Endothelial cell of umbilical vein (primary cell): ENCODE measurements around the gene PDE11A. TPM values are rescaled to one million over a fixed set of nuclear protein-coding genes. Genes with fewer than 3 reads are reported as not detected.

ENCODE experiments used
- BruUV-seq: library from RNA; stranded (reverse); fragments of 400-500 nt; replicated peaks from 2 replicates; lab custom pipeline; 2021; lab: Mats Ljungman, UMichigan
- CTCF ChIA-PET: fragments of 300-600, 350-600 bp; sonication (Branson Sonifier 250); formaldehyde crosslinking; loops from one replicate; lab custom pipeline; 2021; ENCODE audit warnings: antibody characterized with exemption, inconsistent platforms; lab: Charles Lee
- POLR2A ChIA-PET: fragments of 300-600, 350-600 bp; sonication (Branson Sonifier 250); formaldehyde crosslinking; loops from one replicate; lab custom pipeline; 2021; ENCODE audit warnings: antibody characterized with exemption, inconsistent platforms; lab: Charles Lee
- DNase-seq: peaks from one replicate; pipeline ENCODE4 v3.0.0-alpha.2; 2011; ENCODE audit warnings: low read depth, low spot score
- FAIRE-seq: peaks from 2 replicates; lab custom pipeline; 2011; peaks lifted over from hg19 to GRCh38; lab: Jason Lieb, UNC
- H2AFZ ChIP-seq: 2 replicates; pipeline ENCODE4 v1.6.0; 2012; ENCODE audit warnings: low read depth, low read length, control low read depth, inconsistent platforms
- H3K27ac ChIP-seq: 2 replicates; pipeline ENCODE4 v1.5.1; 2011; ENCODE audit warnings: low read depth, mild to moderate bottlenecking, control low read depth, low read length, moderate library complexity; ENCODE audit not compliant: insufficient read depth
- H3K27me3 ChIP-seq, 2 experiments: 2 replicates each; pipeline versions ENCODE4 v1.6.0 to v1.6.1; 2011; ENCODE audit warnings: low read length in 2 of 2, mixed read lengths in 1 of 2; ENCODE audit not compliant: control insufficient read depth in 2 of 2, insufficient read depth in 2 of 2
- H3K36me3 ChIP-seq, 2 experiments: 2 replicates in 1 of 2; 3 replicates in 1 of 2; pipeline ENCODE4 v1.5.1; 2011; ENCODE audit warnings: low read length in 2 of 2, mild to moderate bottlenecking in 1 of 2, moderate library complexity in 1 of 2; ENCODE audit not compliant: control insufficient read depth in 2 of 2, insufficient read depth in 2 of 2; ENCODE audit errors: extremely low read depth in 1 of 2
- H3K4me1 ChIP-seq: 3 replicates; pipeline ENCODE4 v1.5.1; 2011; ENCODE audit warnings: mild to moderate bottlenecking, low read length; ENCODE audit not compliant: control insufficient read depth, insufficient read depth; ENCODE audit errors: extremely low read depth
- H3K4me2 ChIP-seq: 2 replicates; pipeline ENCODE4 v1.6.1; 2011; ENCODE audit warnings: low read length, control low read depth, mixed read lengths; ENCODE audit not compliant: insufficient read depth
- H3K4me3 ChIP-seq, 3 experiments: fragments of 200-600 bp in 1 of 3; sonication (generic), shearing (Covaris generic) in 1 of 3; replicated peaks in 1 of 3; 2 replicates each; pipeline ENCODE4 v1.5.1; 2011 to 2016; ENCODE audit warnings: control low read depth in 3 of 3, low read length in 3 of 3, mild to moderate bottlenecking in 2 of 3, inconsistent platforms in 1 of 3, low read depth in 1 of 3, moderate library complexity in 1 of 3; ENCODE audit not compliant: insufficient read depth in 1 of 3
- H3K79me2 ChIP-seq: 2 replicates; pipeline ENCODE4 v1.6.0; 2012; ENCODE audit warnings: low read length, inconsistent platforms; ENCODE audit not compliant: control insufficient read depth, insufficient read depth
- H3K9ac ChIP-seq: replicated peaks from 2 replicates; pipeline ENCODE3; 2011; ENCODE audit warnings: low read length, control low read depth; ENCODE audit not compliant: insufficient read depth; ENCODE audit errors: extremely low read depth
- H3K9me1 ChIP-seq: replicated peaks from 3 replicates; pipeline ENCODE4 v1.6.0; 2011; ENCODE audit warnings: mild to moderate bottlenecking, low read length; ENCODE audit not compliant: control insufficient read depth, insufficient read depth; ENCODE audit errors: extremely low read depth
- H3K9me3 ChIP-seq: replicated peaks from 2 replicates; pipeline ENCODE4 v1.5.1; 2012; ENCODE audit warnings: low read length, inconsistent platforms; ENCODE audit not compliant: control insufficient read depth, insufficient read depth
- H4K20me1 ChIP-seq: replicated peaks from 2 replicates; pipeline ENCODE3; 2011; ENCODE audit warnings: mild to moderate bottlenecking, low read length; ENCODE audit not compliant: control insufficient read depth, insufficient read depth; ENCODE audit errors: extremely low read depth
- EZH2 ChIP-seq: IDR thresholded peaks from 2 replicates; pipeline ENCODE4 v1.6.1; 2012; ENCODE audit warnings: borderline replicate concordance, low read depth, mild to moderate bottlenecking, moderate library complexity, low read length, inconsistent platforms; ENCODE audit not compliant: severe bottlenecking
- FOS ChIP-seq: IDR thresholded peaks from 2 replicates; pipeline ENCODE4 v1.6.1; 2011; ENCODE audit warnings: mild to moderate bottlenecking, low read length, moderate library complexity, borderline replicate concordance; ENCODE audit not compliant: insufficient read depth
- GATA2 ChIP-seq: IDR thresholded peaks from 2 replicates; pipeline ENCODE4 v1.7.0; 2011; ENCODE audit warnings: low read depth, mild to moderate bottlenecking, moderate library complexity, mixed read lengths, low read length; ENCODE audit not compliant: insufficient read length, insufficient read depth
- JUN ChIP-seq: IDR thresholded peaks from 2 replicates; pipeline ENCODE4 v1.6.1; 2011; ENCODE audit warnings: borderline replicate concordance, low read depth; ENCODE audit not compliant: insufficient read length, insufficient read depth
- MYC ChIP-seq: IDR thresholded peaks from one replicate; pipeline ENCODE4 v1.6.1; 2011; ENCODE audit warnings: mild to moderate bottlenecking, low read depth, low read length
- POLR2A ChIP-seq: IDR thresholded peaks from 2 replicates; pipeline ENCODE4 v1.6.1; 2012; ENCODE audit warnings: low read depth, mild to moderate bottlenecking, control low read depth, low read length
- POLR2AphosphoS5 ChIP-seq: IDR thresholded peaks from 2 replicates; pipeline ENCODE4 v1.6.1; 2012; ENCODE audit warnings: low read depth, mild to moderate bottlenecking, control low read depth, low read length, moderate library complexity; ENCODE audit not compliant: insufficient read depth
- dilution Hi-C: fragments of 300-500 bp; cut with MboI; formaldehyde crosslinking; loops from one replicate; pipeline ENCODE4 v1.15.0; 2019; ENCODE audit warnings: low sequenced_read_pairs; ENCODE audit not compliant: extremely low pct_ligation_motif_present
- intact Hi-C: fragments of 100-400 bp; cut with micrococcal nuclease; formaldehyde crosslinking; loops from one replicate; pipeline ENCODE4 v1.10.0; 2022
- polyA plus RNA-seq, 4 experiments: library from polyadenylated mRNA; depleted of rRNA in 3 of 4; stranded (reverse) in 3 of 4; unstranded in 1 of 4; fragments of >200 nt; gene quantifications; 2 replicates each; pipeline versions ENCODE4 v1.2.1 to v1.2.3, GENCODE V29; 2011 to 2012; ENCODE audit warnings: missing spikeins in 1 of 4
- total RNA-seq: library from RNA; stranded (reverse); gene quantifications from 2 replicates; pipeline ENCODE4 v1.2.3, GENCODE V29; 2021
- TF ChIP-seq, protein P1 (sequence below): IDR thresholded peaks from 2 replicates; pipeline ENCODE4 v1.6.1; 2011; ENCODE audit not compliant: insufficient read depth, insufficient read length
- TF ChIP-seq, protein P2 (sequence below), 2 donors: IDR thresholded peaks; 1 replicate in 1 of 2; 2 replicates in 1 of 2; pipeline ENCODE4 v1.5.1; 2011; ENCODE audit warnings: low read length in 2 of 2, mild to moderate bottlenecking in 2 of 2, moderate library complexity in 2 of 2, control low read depth in 1 of 2, inconsistent platforms in 1 of 2, low read depth in 1 of 2; ENCODE audit not compliant: insufficient read depth in 1 of 2; ENCODE audit errors: extremely low read depth in 1 of 2

The PDE11A gene
- total and polyA plus RNA-seq, 2 donors (not counting 3 experiments of a cell fraction or from before 2014, with no cell fraction given) = 0.07 to 0.51 TPM

DNA sequence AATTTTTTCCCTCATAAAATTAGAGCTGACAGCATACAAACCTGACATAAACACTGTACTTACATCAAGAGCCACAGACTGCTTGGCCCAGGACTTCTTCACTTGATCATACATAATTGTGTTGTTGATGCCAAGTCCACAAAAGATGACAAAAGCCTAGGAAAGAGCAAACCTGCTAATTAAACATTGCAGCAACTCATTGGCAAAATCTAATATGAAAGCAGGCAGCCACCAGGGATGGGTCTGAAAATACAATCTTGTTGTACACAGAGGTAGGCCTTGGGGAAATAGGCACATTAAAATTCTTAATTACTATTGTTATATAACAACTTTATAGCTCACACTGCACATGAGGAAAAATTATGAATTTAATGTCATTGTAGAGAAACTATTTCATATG lies 255.8 kb downstream of the PDE11A start:
- no peak overlapping the region for H3K4me3 ChIP-seq
- H3K9me3 ChIP-seq = no peaks in the 10 kb centered on the region
- H2AFZ ChIP-seq = no peak overlapping the region
- H3K9me1 ChIP-seq = peaks cover 2% of the 10 kb centered on the region
- peaks cover 0 to 2% of the 10 kb centered on the region in 2 experiments for H3K27me3 ChIP-seq
- DNase-seq (no peak), FAIRE-seq (no peak)
- no peak overlapping the region for H3K9ac ChIP-seq
- intact Hi-C loops (no loop called here), dilution Hi-C loops (no loop called here)
- H3K27ac ChIP-seq = no peak overlapping the region
- no peak for TF ChIP-seq POLR2A
- ChIA-PET CTCF (no interaction called here), POLR2A (no interaction called here)
- H4K20me1 ChIP-seq = no peaks in the 10 kb centered on the region
- H3K4me2 ChIP-seq = no peak overlapping the region
- no peaks in the 10 kb centered on the region for H3K4me1 ChIP-seq
- BruUV-seq = no TSS peak
- H3K79me2 ChIP-seq = no peaks in the 10 kb centered on the region
- H3K36me3 ChIP-seq = no peaks in the 10 kb centered on the region

DNA sequence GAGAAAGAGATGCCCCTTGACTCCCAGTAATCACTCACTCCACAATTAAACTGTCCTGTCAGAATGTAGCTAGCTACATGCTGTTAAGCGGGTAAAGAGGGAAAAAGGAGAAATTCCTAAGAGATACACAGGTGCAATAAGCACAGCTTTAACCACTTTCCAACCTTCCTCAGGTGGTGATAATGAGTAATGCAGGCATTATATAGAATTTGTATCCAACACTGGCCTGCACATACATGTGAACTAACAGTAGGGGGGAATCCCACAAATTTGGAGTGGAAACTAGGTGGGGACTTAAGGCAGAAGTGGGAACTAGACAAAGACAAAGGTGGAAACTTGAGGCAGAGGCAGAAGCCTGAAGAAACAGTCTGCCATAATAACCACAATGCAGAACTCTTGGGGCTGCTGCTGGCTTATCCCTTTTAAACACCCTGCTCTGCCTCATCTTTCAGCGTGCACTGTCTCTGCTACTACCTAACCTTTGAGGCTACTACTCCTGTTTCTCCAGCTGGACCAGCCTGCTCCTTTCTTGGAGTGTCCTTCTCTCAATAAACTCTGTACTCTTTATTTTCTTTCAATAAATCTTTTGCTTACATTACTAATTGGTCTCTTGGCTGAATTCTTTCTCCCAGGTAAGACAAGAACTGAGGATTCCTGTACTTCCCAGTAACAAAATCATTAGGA lies 259.7 kb downstream of the PDE11A start:
- H3K36me3 ChIP-seq = no peaks in the 10 kb centered on the region
- H3K4me2 ChIP-seq = no peak overlapping the region
- H3K4me3 ChIP-seq = no peak overlapping the region
- H3K27ac ChIP-seq = no peak overlapping the region
- CTCF ChIA-PET = interaction anchor here (2.3 kb wide), 1 partner anchor 11 kb away, joined by 8 read pairs; no protein-coding TSS in a partner anchor
- H3K79me2 ChIP-seq = no peaks in the 10 kb centered on the region
- no peak overlapping the region for H2AFZ ChIP-seq
- TF ChIP-seq, protein P1, sequence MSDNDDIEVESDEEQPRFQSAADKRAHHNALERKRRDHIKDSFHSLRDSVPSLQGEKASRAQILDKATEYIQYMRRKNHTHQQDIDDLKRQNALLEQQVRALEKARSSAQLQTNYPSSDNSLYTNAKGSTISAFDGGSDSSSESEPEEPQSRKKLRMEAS = no peak
- no peak for TF ChIP-seq FOS
- no peak for TF ChIP-seq POLR2AphosphoS5
- no peak for TF ChIP-seq MYC
- TF ChIP-seq POLR2A = no peak
- TF ChIP-seq GATA2 = no peak
- TF ChIP-seq EZH2 = no peak
- TF ChIP-seq, protein P2, sequence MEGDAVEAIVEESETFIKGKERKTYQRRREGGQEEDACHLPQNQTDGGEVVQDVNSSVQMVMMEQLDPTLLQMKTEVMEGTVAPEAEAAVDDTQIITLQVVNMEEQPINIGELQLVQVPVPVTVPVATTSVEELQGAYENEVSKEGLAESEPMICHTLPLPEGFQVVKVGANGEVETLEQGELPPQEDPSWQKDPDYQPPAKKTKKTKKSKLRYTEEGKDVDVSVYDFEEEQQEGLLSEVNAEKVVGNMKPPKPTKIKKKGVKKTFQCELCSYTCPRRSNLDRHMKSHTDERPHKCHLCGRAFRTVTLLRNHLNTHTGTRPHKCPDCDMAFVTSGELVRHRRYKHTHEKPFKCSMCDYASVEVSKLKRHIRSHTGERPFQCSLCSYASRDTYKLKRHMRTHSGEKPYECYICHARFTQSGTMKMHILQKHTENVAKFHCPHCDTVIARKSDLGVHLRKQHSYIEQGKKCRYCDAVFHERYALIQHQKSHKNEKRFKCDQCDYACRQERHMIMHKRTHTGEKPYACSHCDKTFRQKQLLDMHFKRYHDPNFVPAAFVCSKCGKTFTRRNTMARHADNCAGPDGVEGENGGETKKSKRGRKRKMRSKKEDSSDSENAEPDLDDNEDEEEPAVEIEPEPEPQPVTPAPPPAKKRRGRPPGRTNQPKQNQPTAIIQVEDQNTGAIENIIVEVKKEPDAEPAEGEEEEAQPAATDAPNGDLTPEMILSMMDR (IDR thresholded peaks at IDR 0.05; ENCODE audit: extremely low read depth in 1 of 2, insufficient read depth in 1 of 2, low read depth in 1 of 2, low read length in 2 of 2) = no peak
- TF ChIP-seq JUN = no peak
- no peaks in the 10 kb centered on the region for H4K20me1 ChIP-seq
- DNase-seq = no peak
- no peaks in the 10 kb centered on the region for H3K9me1 ChIP-seq
- no TSS peak for BruUV-seq
- H3K9me3 ChIP-seq = no peaks in the 10 kb centered on the region
- no peak overlapping the region for H3K9ac ChIP-seq
- POLR2A ChIA-PET = no interaction called here
- intact Hi-C loops (no loop called here), dilution Hi-C loops (no loop called here)
- FAIRE-seq = no peak
- H3K4me1 ChIP-seq = no peaks in the 10 kb centered on the region
- peaks cover 0 to 5% of the 10 kb centered on the region in 2 experiments for H3K27me3 ChIP-seq
